Measurements from ENCODE around the gene NTM. TPM values are rescaled to one million over a fixed set of nuclear protein-coding genes. Genes with fewer than 3 reads are reported as not detected.

NTM gene
- total RNA-seq, 2 donors from 2014 or later, result not detected

DNA sequence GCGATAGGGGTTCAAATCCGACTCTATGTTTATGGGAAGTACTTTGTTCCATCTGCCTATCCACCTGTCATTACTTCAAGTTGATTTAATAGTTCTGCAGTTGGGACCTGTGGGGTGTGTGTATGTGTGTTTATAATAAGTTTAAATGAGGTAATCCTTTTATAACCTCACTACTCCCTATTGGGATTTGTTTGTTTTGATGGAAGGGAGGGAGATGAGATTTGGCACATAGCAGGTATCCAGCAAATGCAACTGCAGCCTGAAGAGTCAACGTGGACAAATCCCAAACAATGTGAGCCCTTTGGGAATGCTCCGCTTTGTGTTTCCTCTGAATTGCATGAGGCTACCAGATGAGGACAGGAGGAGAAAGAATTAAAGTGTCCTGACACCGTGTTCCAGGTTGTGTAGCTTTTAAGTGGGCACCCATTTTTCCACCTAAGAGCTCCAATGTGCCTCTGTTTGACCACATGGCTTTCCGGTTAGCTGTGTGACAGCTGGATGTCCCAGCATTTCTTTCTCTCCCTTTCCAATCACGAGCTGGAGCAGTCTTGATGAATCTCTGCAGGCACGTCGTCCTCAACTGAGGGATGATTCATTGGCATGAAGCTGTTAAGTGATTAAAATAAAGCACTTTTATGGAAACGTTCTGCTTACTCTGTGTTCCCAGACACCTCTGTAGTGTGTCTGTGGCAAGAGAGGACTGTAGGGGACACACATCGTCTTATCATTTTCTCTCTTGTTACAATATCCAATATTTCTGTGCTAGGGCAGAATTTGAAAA lies 610.7 kb downstream of the NTM start:
- no peak overlapping the region for H3K27ac Mint-ChIP-seq
- DNase-seq (no peak), ATAC-seq (no peak)
- no peak overlapping the region for H3K4me3 Mint-ChIP-seq
- peaks cover 4% of the 10 kb centered on the region for H3K27me3 Mint-ChIP-seq
- no peaks in the 10 kb centered on the region for H3K9me3 ChIP-seq (ENCODE audit: control insufficient read depth, low read length, poor library complexity, severe bottlenecking)
- H3K36me3 Mint-ChIP-seq (ENCODE audit: low read depth), result no peaks in the 10 kb centered on the region
- peaks cover 2% of the 10 kb centered on the region for H3K4me1 Mint-ChIP-seq

DNA sequence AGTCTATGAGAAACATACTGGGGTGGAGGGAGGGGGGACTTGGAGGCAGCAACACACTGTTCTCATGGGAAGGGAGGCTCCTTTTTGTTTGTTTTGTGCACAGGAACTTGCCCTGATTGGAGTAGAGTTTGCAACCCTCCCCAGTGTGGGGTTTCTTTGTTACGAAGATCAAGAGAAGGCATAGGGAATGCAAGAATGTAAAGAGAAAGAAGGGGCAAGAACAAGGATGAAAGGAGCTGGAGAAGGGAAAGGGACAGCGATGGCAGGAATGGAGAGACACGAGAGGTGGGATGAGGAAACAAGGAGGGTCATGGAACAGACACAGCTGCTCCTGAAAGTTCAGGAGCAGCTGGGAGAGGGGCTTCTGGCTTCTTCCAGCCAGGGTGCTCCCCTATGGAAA lies 611.7 kb downstream of the NTM start:
- ATAC-seq (no peak), DNase-seq (no peak)
- H3K27me3 Mint-ChIP-seq, result peaks cover 4% of the 10 kb centered on the region
- no peak overlapping the region for H3K27ac Mint-ChIP-seq
- no peaks in the 10 kb centered on the region for H3K9me3 ChIP-seq (ENCODE audit: control insufficient read depth, low read length, poor library complexity, severe bottlenecking)
- no peaks in the 10 kb centered on the region for H3K4me1 Mint-ChIP-seq
- no peaks in the 10 kb centered on the region for H3K36me3 Mint-ChIP-seq (ENCODE audit: low read depth)
- H3K4me3 Mint-ChIP-seq, result no peak overlapping the region

DNA sequence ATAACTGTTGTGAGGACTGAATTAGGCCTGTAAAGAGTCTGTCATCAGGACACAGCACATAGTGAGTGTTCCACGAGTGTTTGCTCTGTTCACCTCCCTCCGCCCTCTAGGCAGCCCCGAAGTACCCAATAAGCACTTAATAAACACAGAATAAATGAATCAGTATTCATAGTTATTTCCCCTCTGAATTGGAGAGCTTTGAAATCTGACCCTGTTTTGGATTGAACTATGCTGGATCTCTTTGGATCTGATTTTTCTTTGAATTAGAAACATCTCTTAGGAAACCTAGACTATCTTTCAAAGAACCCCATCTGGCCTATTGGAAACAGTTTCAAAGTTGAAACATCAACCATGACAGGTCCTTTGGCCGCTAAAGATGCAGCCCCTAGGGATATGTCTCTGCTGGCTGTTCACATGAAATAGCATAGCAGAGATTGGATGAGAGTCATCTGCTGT lies 615.5 kb downstream of the NTM start:
- Mint-ChIP-seq H3K36me3 (ENCODE audit: low read depth) (no peaks in the 10 kb centered on the region), H3K27me3 (no peaks in the 10 kb centered on the region), H3K4me3 (no peak overlapping the region), H3K4me1 (no peaks in the 10 kb centered on the region), H3K27ac (no peak overlapping the region)
- no peaks in the 10 kb centered on the region for H3K9me3 ChIP-seq (ENCODE audit: control insufficient read depth, low read length, poor library complexity, severe bottlenecking)
- ATAC-seq, result no peak
- DNase-seq, result no peak

- Mint-ChIP-seq H3K36me3 (ENCODE audit: low read depth) (no peaks in the 10 kb centered on the region), H3K4me1 (no peaks in the 10 kb centered on the region), H3K4me3 (no peak overlapping the region), H3K27me3 (no peaks in the 10 kb centered on the region), H3K27ac (no peak overlapping the region)
- H3K9me3 ChIP-seq (ENCODE audit: control insufficient read depth, low read length, poor library complexity, severe bottlenecking), result no peaks in the 10 kb centered on the region
- ATAC-seq, result no peak
- DNase-seq, result no peak
These were observed 617.3 kb downstream of the NTM start for GRCh38 chr11:131987703-131988102.

DNA sequence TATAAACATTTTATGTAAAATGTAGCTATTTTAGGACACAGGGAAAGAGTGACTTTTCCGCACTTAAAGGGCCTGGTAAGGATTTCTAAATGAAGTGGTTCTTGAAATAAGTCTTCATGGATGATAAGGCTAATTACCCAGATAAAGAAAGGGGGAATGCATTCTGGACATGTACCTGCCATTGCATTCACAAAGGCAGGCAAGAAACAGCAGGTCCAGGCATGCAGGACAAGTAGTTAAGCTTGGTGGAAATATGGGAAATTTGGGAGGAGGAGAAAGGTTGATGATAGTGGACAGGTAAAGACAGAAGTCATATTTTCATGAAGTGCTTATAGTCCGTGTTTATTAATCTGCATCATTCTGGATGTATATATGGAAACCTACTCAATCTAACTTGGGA lies 621.2 kb downstream of the NTM start:
- Mint-ChIP-seq H3K36me3 (ENCODE audit: low read depth) (no peaks in the 10 kb centered on the region), H3K27me3 (no peaks in the 10 kb centered on the region), H3K27ac (no peak overlapping the region), H3K4me3 (no peak overlapping the region), H3K4me1 (no peaks in the 10 kb centered on the region)
- no peak for ATAC-seq
- DNase-seq, result no peak
- peaks cover 7% of the 10 kb centered on the region for H3K9me3 ChIP-seq (ENCODE audit: control insufficient read depth, low read length, poor library complexity, severe bottlenecking)

GRCh38 chr11:131993246-131993645 lies 622.8 kb downstream of the NTM start:
- H3K27me3 Mint-ChIP-seq, result no peaks in the 10 kb centered on the region
- no peak overlapping the region for H3K27ac Mint-ChIP-seq
- DNase-seq (no peak), ATAC-seq (no peak)
- H3K4me1 Mint-ChIP-seq, result no peaks in the 10 kb centered on the region
- H3K4me3 Mint-ChIP-seq, result no peak overlapping the region
- H3K9me3 ChIP-seq (ENCODE audit: control insufficient read depth, low read length, poor library complexity, severe bottlenecking), result peaks cover 7% of the 10 kb centered on the region
- H3K36me3 Mint-ChIP-seq (ENCODE audit: low read depth), result no peaks in the 10 kb centered on the region

GRCh38 chr11:131998020-131998419 lies 627.6 kb downstream of the NTM start:
- DNase-seq (no peak), ATAC-seq (no peak)
- H3K4me3 Mint-ChIP-seq, result no peak overlapping the region
- H3K27me3 Mint-ChIP-seq, result no peaks in the 10 kb centered on the region
- no peak overlapping the region for H3K27ac Mint-ChIP-seq
- H3K36me3 Mint-ChIP-seq (ENCODE audit: low read depth), result no peaks in the 10 kb centered on the region
- no peaks in the 10 kb centered on the region for H3K4me1 Mint-ChIP-seq
- peaks cover 7% of the 10 kb centered on the region for H3K9me3 ChIP-seq (ENCODE audit: control insufficient read depth, low read length, poor library complexity, severe bottlenecking)

GRCh38 chr11:131999084-131999483 lies 628.7 kb downstream of the NTM start:
- H3K36me3 Mint-ChIP-seq (ENCODE audit: low read depth), result no peaks in the 10 kb centered on the region
- no peak overlapping the region for H3K27ac Mint-ChIP-seq
- H3K4me1 Mint-ChIP-seq, result no peaks in the 10 kb centered on the region
- peaks cover 7% of the 10 kb centered on the region for H3K9me3 ChIP-seq (ENCODE audit: control insufficient read depth, low read length, poor library complexity, severe bottlenecking)
- DNase-seq, result no peak
- no peaks in the 10 kb centered on the region for H3K27me3 Mint-ChIP-seq
- no peak overlapping the region for H3K4me3 Mint-ChIP-seq
- no peak for ATAC-seq

DNA sequence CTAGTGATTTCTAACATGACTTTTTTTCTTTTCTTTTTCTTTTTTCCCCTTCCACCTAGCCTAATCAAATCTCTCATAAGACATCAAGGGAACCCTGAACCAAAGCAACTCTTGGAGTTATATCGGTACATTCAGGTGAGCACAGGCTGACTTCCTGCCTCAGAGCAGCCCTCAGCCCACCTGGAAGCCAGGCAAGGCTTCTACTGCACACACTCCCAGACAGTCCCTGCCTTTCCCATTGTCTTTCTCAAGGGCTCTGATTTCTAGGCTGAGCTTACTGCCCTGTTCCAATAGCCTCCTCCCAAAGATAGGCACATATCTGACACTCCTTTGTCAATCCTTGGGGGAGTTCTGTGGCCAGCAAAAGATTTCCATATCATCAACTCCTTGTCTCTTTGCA lies 629.5 kb downstream of the NTM start:
- H3K27me3 Mint-ChIP-seq, result no peaks in the 10 kb centered on the region
- H3K4me1 Mint-ChIP-seq, result no peaks in the 10 kb centered on the region
- H3K36me3 Mint-ChIP-seq (ENCODE audit: low read depth), result no peaks in the 10 kb centered on the region
- no peak for DNase-seq
- no peak overlapping the region for H3K4me3 Mint-ChIP-seq
- ATAC-seq, result no peak
- no peak overlapping the region for H3K27ac Mint-ChIP-seq
- H3K9me3 ChIP-seq (ENCODE audit: control insufficient read depth, low read length, poor library complexity, severe bottlenecking), result peaks cover 7% of the 10 kb centered on the region

DNA sequence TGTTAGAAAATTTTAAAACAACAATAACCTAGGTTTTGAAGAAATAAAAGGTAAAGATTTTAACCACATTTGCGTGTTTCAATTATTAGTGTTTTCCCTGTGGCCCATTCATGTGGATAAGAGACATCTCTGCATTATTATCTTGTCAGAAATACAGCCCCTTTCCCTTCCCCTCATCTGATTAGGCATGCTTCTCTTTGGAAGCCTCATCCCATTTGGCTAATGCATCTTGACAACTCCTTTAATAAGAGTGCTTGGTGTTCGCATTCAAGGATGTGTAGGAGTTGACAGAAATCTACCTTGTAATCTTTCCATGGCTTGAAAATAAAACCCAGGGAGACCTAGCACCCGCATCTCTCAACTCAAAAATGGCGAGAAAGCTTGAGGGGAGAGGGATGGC lies 635.5 kb downstream of the NTM start:
- H3K27ac Mint-ChIP-seq, result no peak overlapping the region
- H3K4me3 Mint-ChIP-seq, result no peak overlapping the region
- peaks cover 5% of the 10 kb centered on the region for H3K27me3 Mint-ChIP-seq
- no peaks in the 10 kb centered on the region for H3K9me3 ChIP-seq (ENCODE audit: control insufficient read depth, low read length, poor library complexity, severe bottlenecking)
- ATAC-seq (no peak), DNase-seq (no peak)
- H3K4me1 Mint-ChIP-seq, result no peaks in the 10 kb centered on the region
- H3K36me3 Mint-ChIP-seq (ENCODE audit: low read depth), result no peaks in the 10 kb centered on the region

- H3K4me1 Mint-ChIP-seq, result no peaks in the 10 kb centered on the region
- peaks cover 5% of the 10 kb centered on the region for H3K27me3 Mint-ChIP-seq
- no peaks in the 10 kb centered on the region for H3K36me3 Mint-ChIP-seq (ENCODE audit: low read depth)
These were observed 636.6 kb downstream of the NTM start for GRCh38 chr11:132006884-132007580.

DNA sequence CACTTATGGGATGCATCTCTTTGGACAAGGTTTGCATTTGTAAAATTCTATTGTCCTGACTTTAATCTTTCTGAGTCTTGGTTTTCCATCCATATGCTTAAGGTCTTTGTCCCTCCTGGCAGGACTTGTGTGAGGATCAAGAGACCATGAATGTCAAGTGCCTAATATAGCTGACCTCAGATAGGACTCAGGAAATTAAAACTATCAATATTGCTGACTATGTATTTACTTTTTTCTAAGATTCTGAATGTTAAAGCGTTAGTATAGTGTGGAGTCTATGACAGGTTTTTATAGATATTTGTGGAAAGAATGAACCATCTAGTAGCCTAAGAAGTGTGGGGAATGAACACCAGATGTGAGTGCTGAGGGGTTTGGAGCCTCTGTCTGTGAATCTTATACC lies 637.8 kb downstream of the NTM start:
- DNase-seq (no peak), ATAC-seq (no peak)
- Mint-ChIP-seq H3K4me3 (no peak overlapping the region), H3K4me1 (no peaks in the 10 kb centered on the region), H3K27ac (no peak overlapping the region), H3K27me3 (peaks cover 5% of the 10 kb centered on the region), H3K36me3 (ENCODE audit: low read depth) (no peaks in the 10 kb centered on the region)
- no peaks in the 10 kb centered on the region for H3K9me3 ChIP-seq (ENCODE audit: control insufficient read depth, low read length, poor library complexity, severe bottlenecking)

More at GRCh38 chr11:132006884-132007580, 636.6 kb downstream of the NTM start:
- H3K27ac Mint-ChIP-seq, result no peak overlapping the region
- no peaks in the 10 kb centered on the region for H3K9me3 ChIP-seq (ENCODE audit: control insufficient read depth, low read length, poor library complexity, severe bottlenecking)
- DNase-seq, result no peak
- no peak for ATAC-seq
- no peak overlapping the region for H3K4me3 Mint-ChIP-seq

GRCh38 chr11:132008872-132009271 lies 638.5 kb downstream of the NTM start:
- Mint-ChIP-seq H3K4me3 (no peak overlapping the region), H3K27ac (no peak overlapping the region), H3K27me3 (peaks cover 5% of the 10 kb centered on the region), H3K4me1 (no peaks in the 10 kb centered on the region), H3K36me3 (ENCODE audit: low read depth) (no peaks in the 10 kb centered on the region)
- DNase-seq (no peak), ATAC-seq (no peak)
- H3K9me3 ChIP-seq (ENCODE audit: control insufficient read depth, low read length, poor library complexity, severe bottlenecking), result no peaks in the 10 kb centered on the region

- Mint-ChIP-seq H3K4me3 (no peak overlapping the region), H3K27me3 (no peaks in the 10 kb centered on the region), H3K4me1 (no peaks in the 10 kb centered on the region), H3K36me3 (ENCODE audit: low read depth) (no peaks in the 10 kb centered on the region), H3K27ac (no peak overlapping the region)
- ATAC-seq, result no peak
- no peak for DNase-seq
- no peaks in the 10 kb centered on the region for H3K9me3 ChIP-seq (ENCODE audit: control insufficient read depth, low read length, poor library complexity, severe bottlenecking)
These were observed 649.6 kb downstream of the NTM start for GRCh38 chr11:132020001-132020400.

All from T-helper 17 cell (primary cell).